Loucy (cell line): ENCODE measurements around the gene SRD5A1.

Experiments used
- CTCF ChIP-seq: fragments of 200-600 bp; sonication (generic); conservative IDR thresholded peaks from 2 replicates; pipeline ENCODE4 v1.5.1; 2014; ENCODE audit warnings: mild to moderate bottlenecking, antibody characterized with exemption, low read length
- EZH2phosphoT487 ChIP-seq: fragments of 200-600 bp; IDR thresholded peaks from 2 replicates; pipeline ENCODE4 v1.6.1; 2018; ENCODE audit warnings: antibody characterized with exemption, mild to moderate bottlenecking, moderate library complexity, borderline replicate concordance

GRCh38 chr5:6587171-6587570 is 46.1 kb upstream of the SRD5A1 start:
- TF ChIP-seq CTCF: no peak
- no peak for TF ChIP-seq EZH2phosphoT487
